Retinal pigment epithelial cell (primary cell): ENCODE data around the gene HAUS3.

ENCODE experiments used
- DNase-seq: peaks from one replicate; pipeline ENCODE4 v3.0.0-alpha.2; 2010; ENCODE audit warnings: low read depth
- H3K4me3 ChIP-seq: 2 replicates; pipeline ENCODE4 v1.5.1; 2011; ENCODE audit warnings: mild to moderate bottlenecking, low read length, control low read depth, moderate library complexity
- CTCF ChIP-seq: conservative IDR thresholded peaks from 2 replicates; pipeline ENCODE4 v1.5.1; 2011; ENCODE audit warnings: low read depth, low read length, control low read depth, inconsistent platforms

The HAUS3 gene

GRCh38 chr4:2245057-2245786, 3.3 kb upstream of the HAUS3 start:
- no peak for TF ChIP-seq CTCF
- no peak for DNase-seq
- no peak overlapping the region for H3K4me3 ChIP-seq

GRCh38 chr4:2243681-2244380, 1.9 kb upstream of the HAUS3 start:
- peak; percentile 25 for TF ChIP-seq CTCF
- no peak overlapping the region for H3K4me3 ChIP-seq
- no peak for DNase-seq

- DNase-seq: no peak
- no peak for TF ChIP-seq CTCF
Observed at GRCh38 chr4:2241003-2241402, 918 bp downstream of the HAUS3 start.

GRCh38 chr4:2236944-2237666, 4.8 kb downstream of the HAUS3 start:
- no peak overlapping the region for H3K4me3 ChIP-seq
- no peak for DNase-seq
- no peak for TF ChIP-seq CTCF

More at GRCh38 chr4:2241003-2241402, 918 bp downstream of the HAUS3 start:
- H3K4me3 ChIP-seq: peak overlapping the region; percentile 85

GRCh38 chr4:2231082-2231481, 10.8 kb downstream of the HAUS3 start:
- H3K4me3 ChIP-seq: no peak overlapping the region
- TF ChIP-seq CTCF: no peak
- DNase-seq: no peak

- DNase-seq: no peak
- TF ChIP-seq CTCF: no peak
- H3K4me3 ChIP-seq: no peak overlapping the region
Observed at GRCh38 chr4:2226261-2226660, 15.7 kb downstream of the HAUS3 start.
